HL-60 (cell line): ENCODE measurements around the gene THRAP3.

ENCODE experiments used
- DNase-seq, 2 experiments: peaks; one replicate each; pipeline ENCODE4 v3.0.0-alpha.2; 2010 to 2020; ENCODE audit warnings: low read depth in 1 of 2, low spot score in 1 of 2
- H3K27ac ChIP-seq: fragments of 250-450 bp; sonication (Bioruptor Pico); replicated peaks from 2 replicates; pipeline ENCODE4 v1.5.1; 2020; ENCODE audit warnings: mild to moderate bottlenecking, moderate library complexity
- H3K27me3 ChIP-seq: fragments of 250-450 bp; sonication (Bioruptor Pico); 2 replicates; pipeline ENCODE4 v1.5.1; 2021; ENCODE audit warnings: mild to moderate bottlenecking, moderate library complexity; ENCODE audit not compliant: insufficient read depth, poor library complexity, severe bottlenecking
- H3K4me3 ChIP-seq: replicated peaks from 2 replicates; pipeline ENCODE4 v1.5.1; 2011; ENCODE audit warnings: mild to moderate bottlenecking, control low read depth, low read length; ENCODE audit not compliant: insufficient read depth
- GABPA ChIP-seq: IDR thresholded peaks from 2 replicates; pipeline ENCODE4 v1.6.1; 2012; ENCODE audit warnings: low read depth
- POLR2AphosphoS5 ChIP-seq: IDR thresholded peaks from 2 replicates; pipeline ENCODE4 v1.6.1; 2012; ENCODE audit warnings: low read depth
- SPI1 ChIP-seq: IDR thresholded peaks from 2 replicates; pipeline ENCODE4 v1.6.1; 2012; ENCODE audit warnings: low read depth, mild to moderate bottlenecking, borderline replicate concordance
- TF ChIP-seq, protein P1 (sequence below): IDR thresholded peaks from 2 replicates; pipeline ENCODE4 v1.6.1; 2012; ENCODE audit warnings: low read depth; ENCODE audit not compliant: insufficient replicate concordance
- TF ChIP-seq, protein P2 (sequence below): IDR thresholded peaks from one replicate; pipeline ENCODE4 v1.5.1; 2011; ENCODE audit warnings: low read length, control low read depth, inconsistent platforms; ENCODE audit not compliant: insufficient read depth

The THRAP3 gene

DNA sequence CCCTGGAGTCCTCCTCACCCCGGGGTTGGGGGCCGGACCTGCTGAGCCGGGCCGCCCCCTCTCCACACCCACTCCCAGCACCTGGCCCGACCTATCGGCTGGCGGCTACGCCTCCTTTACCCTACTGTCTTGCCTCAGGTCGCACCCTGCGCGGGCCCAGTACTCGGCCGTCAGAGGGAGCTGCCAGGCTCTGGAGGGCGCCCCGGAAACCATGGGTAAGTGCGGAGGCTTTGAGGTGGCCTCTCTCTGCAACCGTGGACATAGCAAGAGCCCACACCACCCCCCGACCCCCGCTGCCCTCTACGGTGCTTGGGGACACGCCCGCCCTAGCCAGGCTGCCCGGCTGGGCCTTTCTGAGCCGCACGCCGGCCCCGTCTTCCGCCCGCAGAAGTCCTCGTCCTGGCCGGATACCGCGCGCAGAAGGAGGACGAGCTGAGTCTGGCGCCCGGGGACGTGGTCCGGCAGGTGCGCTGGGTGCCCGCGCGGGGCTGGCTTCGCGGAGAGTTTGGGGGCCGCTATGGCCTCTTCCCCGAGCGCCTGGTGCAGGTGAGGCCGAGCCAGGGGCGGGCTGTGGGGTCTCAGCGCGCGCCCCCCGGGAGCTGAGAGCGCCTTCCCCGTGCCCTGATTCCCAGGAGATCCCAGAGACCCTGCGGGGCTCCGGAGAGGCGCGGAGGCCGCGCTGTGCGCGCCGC is 82.1 kb downstream of the THRAP3 start, which contains the start of gene SH3D21:
Gene SH3D21, plus strand, starts transcription at position 159 of the 692 bp plus-strand sequence. Its CDS starts 53 bp downstream, at position 212.
- peak in 1 of 2 experiments; percentile 59 for DNase-seq
- Histone ChIP-seq H3K27me3 (no peaks in the 10 kb centered on the region), H3K27ac (peak within 1 kb of the TSS; percentile 35), H3K4me3 (peak within 1 kb of the TSS; percentile 63)
- TF ChIP-seq SPI1 (no peak), POLR2AphosphoS5 (no peak), GABPA (no peak)
- TF ChIP-seq, protein P1, sequence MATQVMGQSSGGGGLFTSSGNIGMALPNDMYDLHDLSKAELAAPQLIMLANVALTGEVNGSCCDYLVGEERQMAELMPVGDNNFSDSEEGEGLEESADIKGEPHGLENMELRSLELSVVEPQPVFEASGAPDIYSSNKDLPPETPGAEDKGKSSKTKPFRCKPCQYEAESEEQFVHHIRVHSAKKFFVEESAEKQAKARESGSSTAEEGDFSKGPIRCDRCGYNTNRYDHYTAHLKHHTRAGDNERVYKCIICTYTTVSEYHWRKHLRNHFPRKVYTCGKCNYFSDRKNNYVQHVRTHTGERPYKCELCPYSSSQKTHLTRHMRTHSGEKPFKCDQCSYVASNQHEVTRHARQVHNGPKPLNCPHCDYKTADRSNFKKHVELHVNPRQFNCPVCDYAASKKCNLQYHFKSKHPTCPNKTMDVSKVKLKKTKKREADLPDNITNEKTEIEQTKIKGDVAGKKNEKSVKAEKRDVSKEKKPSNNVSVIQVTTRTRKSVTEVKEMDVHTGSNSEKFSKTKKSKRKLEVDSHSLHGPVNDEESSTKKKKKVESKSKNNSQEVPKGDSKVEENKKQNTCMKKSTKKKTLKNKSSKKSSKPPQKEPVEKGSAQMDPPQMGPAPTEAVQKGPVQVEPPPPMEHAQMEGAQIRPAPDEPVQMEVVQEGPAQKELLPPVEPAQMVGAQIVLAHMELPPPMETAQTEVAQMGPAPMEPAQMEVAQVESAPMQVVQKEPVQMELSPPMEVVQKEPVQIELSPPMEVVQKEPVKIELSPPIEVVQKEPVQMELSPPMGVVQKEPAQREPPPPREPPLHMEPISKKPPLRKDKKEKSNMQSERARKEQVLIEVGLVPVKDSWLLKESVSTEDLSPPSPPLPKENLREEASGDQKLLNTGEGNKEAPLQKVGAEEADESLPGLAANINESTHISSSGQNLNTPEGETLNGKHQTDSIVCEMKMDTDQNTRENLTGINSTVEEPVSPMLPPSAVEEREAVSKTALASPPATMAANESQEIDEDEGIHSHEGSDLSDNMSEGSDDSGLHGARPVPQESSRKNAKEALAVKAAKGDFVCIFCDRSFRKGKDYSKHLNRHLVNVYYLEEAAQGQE = no peak
- TF ChIP-seq, protein P2, sequence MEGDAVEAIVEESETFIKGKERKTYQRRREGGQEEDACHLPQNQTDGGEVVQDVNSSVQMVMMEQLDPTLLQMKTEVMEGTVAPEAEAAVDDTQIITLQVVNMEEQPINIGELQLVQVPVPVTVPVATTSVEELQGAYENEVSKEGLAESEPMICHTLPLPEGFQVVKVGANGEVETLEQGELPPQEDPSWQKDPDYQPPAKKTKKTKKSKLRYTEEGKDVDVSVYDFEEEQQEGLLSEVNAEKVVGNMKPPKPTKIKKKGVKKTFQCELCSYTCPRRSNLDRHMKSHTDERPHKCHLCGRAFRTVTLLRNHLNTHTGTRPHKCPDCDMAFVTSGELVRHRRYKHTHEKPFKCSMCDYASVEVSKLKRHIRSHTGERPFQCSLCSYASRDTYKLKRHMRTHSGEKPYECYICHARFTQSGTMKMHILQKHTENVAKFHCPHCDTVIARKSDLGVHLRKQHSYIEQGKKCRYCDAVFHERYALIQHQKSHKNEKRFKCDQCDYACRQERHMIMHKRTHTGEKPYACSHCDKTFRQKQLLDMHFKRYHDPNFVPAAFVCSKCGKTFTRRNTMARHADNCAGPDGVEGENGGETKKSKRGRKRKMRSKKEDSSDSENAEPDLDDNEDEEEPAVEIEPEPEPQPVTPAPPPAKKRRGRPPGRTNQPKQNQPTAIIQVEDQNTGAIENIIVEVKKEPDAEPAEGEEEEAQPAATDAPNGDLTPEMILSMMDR = no peak

- Histone ChIP-seq H3K27me3 (no peaks in the 10 kb centered on the region), H3K27ac (no peak overlapping the region), H3K4me3 (peak overlapping the region; percentile 63)
- TF ChIP-seq POLR2AphosphoS5 (no peak), GABPA (no peak), SPI1 (no peak)
- TF ChIP-seq, protein P1 = no peak
- TF ChIP-seq, protein P2 = no peak
- DNase-seq = peak; percentile 85 to 89
These were observed 82.7 kb downstream of the THRAP3 start for GRCh38 chr1:36306902-36307456.

- Histone ChIP-seq H3K27ac (no peak overlapping the region), H3K4me3 (peak overlapping the region; percentile 63), H3K27me3 (no peaks in the 10 kb centered on the region)
- DNase-seq = peak in 1 of 2 experiments; percentile 34
- TF ChIP-seq SPI1 = peak; percentile 51; the same call in 1 of the 2 replicates
- TF ChIP-seq, protein P2 = no peak
These were observed 83.5 kb downstream of the THRAP3 start for GRCh38 chr1:36307601-36308330.
